Osteoblast (primary cell): ENCODE measurements around the gene FAM219A. TPM values are rescaled to one million over a fixed set of nuclear protein-coding genes. Genes with fewer than 3 reads are reported as not detected.
"Not testable (repeated sequence)": the region's sequence is repeated elsewhere in the genome, so short reads cannot be mapped to it uniquely, and the experiment has no call there.

Experiments
- DNase-seq: peaks from one replicate; pipeline ENCODE4 v3.0.0; 2011; ENCODE audit warnings: low spot score, mixed read lengths; ENCODE audit not compliant: insufficient read length; ENCODE audit errors: missing footprints
- H2AFZ ChIP-seq: 2 replicates; pipeline ENCODE4 v1.6.0; 2011; ENCODE audit warnings: mild to moderate bottlenecking, low read length
- H3K27ac ChIP-seq: 2 replicates; pipeline ENCODE4 v1.5.1; 2011; ENCODE audit warnings: mild to moderate bottlenecking, low read depth, low read length, moderate library complexity
- H3K27me3 ChIP-seq: 2 replicates; pipeline ENCODE4 v1.6.0; 2012; ENCODE audit warnings: mild to moderate bottlenecking, control low read depth, inconsistent platforms, low read length, moderate library complexity; ENCODE audit not compliant: insufficient read depth
- H3K36me3 ChIP-seq: 2 replicates; pipeline ENCODE4 v1.5.1; 2011; ENCODE audit warnings: mild to moderate bottlenecking, low read length, control low read depth, moderate library complexity; ENCODE audit not compliant: insufficient read depth
- H3K4me1 ChIP-seq: 2 replicates; pipeline ENCODE4 v1.5.1; 2011; ENCODE audit warnings: mild to moderate bottlenecking, low read length, control low read depth, moderate library complexity; ENCODE audit not compliant: insufficient read depth
- H3K4me2 ChIP-seq: 2 replicates; pipeline ENCODE4 v1.6.0; 2011; ENCODE audit warnings: mild to moderate bottlenecking, low read length; ENCODE audit not compliant: insufficient read depth
- H3K4me3 ChIP-seq: fragments of 200-600 bp; sonication (generic); 3 replicates; pipeline ENCODE4 v1.5.1; 2012; ENCODE audit warnings: mild to moderate bottlenecking, low read length, inconsistent platforms; ENCODE audit not compliant: insufficient read depth
- H3K79me2 ChIP-seq: 2 replicates; pipeline ENCODE4 v1.6.0; 2012; ENCODE audit warnings: mild to moderate bottlenecking, low read length, control low read depth, inconsistent platforms; ENCODE audit not compliant: insufficient read depth
- H3K9me3 ChIP-seq: 2 replicates; pipeline ENCODE4 v1.5.1; 2011; ENCODE audit warnings: low read depth, low read length, control low read depth
- H4K20me1 ChIP-seq: 2 replicates; pipeline ENCODE4 v1.6.0; 2012; ENCODE audit warnings: mild to moderate bottlenecking, low read length, control low read depth; ENCODE audit not compliant: insufficient read depth
- total RNA-seq: library from RNA; depleted of rRNA; stranded (reverse); fragments of >200 nt; gene quantifications from 2 replicates; pipeline ENCODE4 v1.2.3, GENCODE V29; 2012
- TF ChIP-seq, protein P1 (sequence below): IDR thresholded peaks from 2 replicates; pipeline ENCODE4 v1.5.1; 2011; ENCODE audit warnings: mild to moderate bottlenecking, low read depth, low read length, moderate library complexity; ENCODE audit errors: extremely low read depth

The FAM219A gene
- total RNA-seq, 1 donor = 9.4 TPM

DNA sequence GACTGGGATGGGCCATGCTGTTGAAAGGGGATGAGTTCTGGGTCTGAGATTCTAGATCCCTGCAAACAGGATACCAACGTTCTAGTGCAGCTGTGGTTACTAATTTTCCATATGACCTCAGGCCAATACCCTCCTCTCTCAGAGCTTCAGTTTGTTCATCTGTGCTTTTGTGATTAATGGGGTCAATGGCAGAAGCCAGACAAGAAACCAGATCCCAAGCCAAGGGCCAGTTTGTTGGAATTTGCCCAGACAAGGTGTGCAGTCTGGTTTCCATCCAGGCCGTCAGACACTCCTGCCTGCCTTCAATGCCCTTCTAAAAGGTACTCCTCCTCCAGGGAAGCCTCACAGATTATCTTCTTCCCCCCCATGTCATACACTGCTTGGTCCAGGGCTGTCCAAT is 93.1 kb downstream of the FAM219A start:
- no peak overlapping the region for H3K27ac ChIP-seq
- no peaks in the 10 kb centered on the region for H3K36me3 ChIP-seq
- no peaks in the 10 kb centered on the region for H3K79me2 ChIP-seq
- H2AFZ ChIP-seq = no peak overlapping the region
- H3K4me3 ChIP-seq = no peak overlapping the region
- H3K9me3 ChIP-seq = no peaks in the 10 kb centered on the region
- TF ChIP-seq, protein P1, sequence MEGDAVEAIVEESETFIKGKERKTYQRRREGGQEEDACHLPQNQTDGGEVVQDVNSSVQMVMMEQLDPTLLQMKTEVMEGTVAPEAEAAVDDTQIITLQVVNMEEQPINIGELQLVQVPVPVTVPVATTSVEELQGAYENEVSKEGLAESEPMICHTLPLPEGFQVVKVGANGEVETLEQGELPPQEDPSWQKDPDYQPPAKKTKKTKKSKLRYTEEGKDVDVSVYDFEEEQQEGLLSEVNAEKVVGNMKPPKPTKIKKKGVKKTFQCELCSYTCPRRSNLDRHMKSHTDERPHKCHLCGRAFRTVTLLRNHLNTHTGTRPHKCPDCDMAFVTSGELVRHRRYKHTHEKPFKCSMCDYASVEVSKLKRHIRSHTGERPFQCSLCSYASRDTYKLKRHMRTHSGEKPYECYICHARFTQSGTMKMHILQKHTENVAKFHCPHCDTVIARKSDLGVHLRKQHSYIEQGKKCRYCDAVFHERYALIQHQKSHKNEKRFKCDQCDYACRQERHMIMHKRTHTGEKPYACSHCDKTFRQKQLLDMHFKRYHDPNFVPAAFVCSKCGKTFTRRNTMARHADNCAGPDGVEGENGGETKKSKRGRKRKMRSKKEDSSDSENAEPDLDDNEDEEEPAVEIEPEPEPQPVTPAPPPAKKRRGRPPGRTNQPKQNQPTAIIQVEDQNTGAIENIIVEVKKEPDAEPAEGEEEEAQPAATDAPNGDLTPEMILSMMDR = no peak
- no peaks in the 10 kb centered on the region for H4K20me1 ChIP-seq
- DNase-seq = peak; percentile 35
- no peak overlapping the region for H3K4me2 ChIP-seq
- H3K4me1 ChIP-seq = no peaks in the 10 kb centered on the region
- no peaks in the 10 kb centered on the region for H3K27me3 ChIP-seq

GRCh38 chr9:34363619-34364351 is 94.6 kb downstream of the FAM219A start:
- TF ChIP-seq, protein P1 = no peak
- no peak overlapping the region for H3K4me2 ChIP-seq
- H3K27ac ChIP-seq = no peak overlapping the region
- H3K9me3 ChIP-seq = no peaks in the 10 kb centered on the region
- no peak overlapping the region for H2AFZ ChIP-seq
- H3K27me3 ChIP-seq = no peaks in the 10 kb centered on the region
- no peaks in the 10 kb centered on the region for H4K20me1 ChIP-seq
- peak; percentile 46 for DNase-seq
- no peak overlapping the region for H3K4me3 ChIP-seq
- H3K4me1 ChIP-seq = no peaks in the 10 kb centered on the region
- H3K79me2 ChIP-seq = no peaks in the 10 kb centered on the region
- H3K36me3 ChIP-seq = no peaks in the 10 kb centered on the region

- Histone ChIP-seq H4K20me1 (no peaks in the 10 kb centered on the region), H3K9me3 (no peaks in the 10 kb centered on the region), H3K4me2 (no peak overlapping the region), H3K4me1 (no peaks in the 10 kb centered on the region), H3K4me3 (no peak overlapping the region), H3K79me2 (no peaks in the 10 kb centered on the region), H3K27me3 (no peaks in the 10 kb centered on the region), H2AFZ (no peak overlapping the region), H3K36me3 (no peaks in the 10 kb centered on the region), H3K27ac (no peak overlapping the region)
- DNase-seq = peak; percentile 35
- TF ChIP-seq, protein P1 = no peak
These were observed 95.7 kb downstream of the FAM219A start for GRCh38 chr9:34362614-34363214.

DNA sequence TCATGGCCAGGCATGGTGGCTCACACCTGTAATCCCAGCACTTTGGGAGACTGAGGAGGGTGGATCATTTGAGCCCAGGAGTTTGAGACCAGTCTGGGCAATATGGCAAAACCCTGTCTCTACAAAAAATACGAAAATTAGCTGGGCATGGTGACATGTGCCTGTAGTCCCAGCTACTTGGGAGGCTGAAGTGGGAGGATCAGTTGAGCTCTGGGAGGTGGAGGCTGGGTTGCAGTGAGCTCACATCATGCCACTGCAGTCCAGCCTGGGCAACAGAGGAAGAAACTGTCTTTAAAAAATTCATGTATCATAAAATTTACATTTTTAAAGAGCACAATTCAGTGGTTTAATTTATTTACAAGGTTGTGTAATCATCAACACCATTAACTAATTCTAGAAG is 105.4 kb downstream of the FAM219A start:
- not testable (repeated sequence) for H3K36me3 ChIP-seq, H3K27ac ChIP-seq, H3K27me3 ChIP-seq, DNase-seq, H3K4me3 ChIP-seq, H3K4me1 ChIP-seq, H4K20me1 ChIP-seq, H2AFZ ChIP-seq, H3K9me3 ChIP-seq, H3K4me2 ChIP-seq, H3K79me2 ChIP-seq

DNA sequence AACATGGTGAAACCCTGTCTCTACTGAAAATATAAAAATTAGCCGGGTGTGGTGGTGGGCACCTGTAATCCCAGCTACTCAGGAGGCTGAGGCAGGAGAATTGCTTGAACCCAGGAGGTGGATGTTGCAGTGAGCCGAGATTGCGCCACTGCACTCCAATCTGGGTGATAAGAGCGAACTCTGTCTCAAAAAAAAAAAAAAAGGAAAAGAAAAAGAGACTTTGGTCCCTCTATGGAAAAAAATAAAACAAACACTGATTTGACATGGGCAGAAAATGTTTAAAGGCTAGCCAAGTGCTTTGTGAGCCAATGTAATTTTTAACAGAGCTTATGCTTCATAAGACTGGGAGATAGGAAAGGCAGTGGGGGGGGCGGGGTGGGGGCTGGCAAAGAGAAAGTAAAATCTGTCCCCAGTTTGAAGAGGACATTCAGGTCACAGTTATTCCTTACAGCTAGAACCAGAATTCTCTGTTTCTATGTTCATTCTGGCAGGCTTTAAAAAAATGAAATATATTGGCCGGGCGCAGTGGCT is 106.2 kb downstream of the FAM219A start:
- not testable (repeated sequence) for H3K4me2 ChIP-seq, H3K4me1 ChIP-seq, H3K27me3 ChIP-seq, H3K79me2 ChIP-seq, H3K9me3 ChIP-seq, DNase-seq, H4K20me1 ChIP-seq, H3K36me3 ChIP-seq, H3K4me3 ChIP-seq, H3K27ac ChIP-seq, H2AFZ ChIP-seq
